HFFc6 (cell line): ENCODE results near the gene TTBK1. TPM values are rescaled to one million over a fixed set of nuclear protein-coding genes. Genes with fewer than 3 reads are reported as not detected.

Source experiments
- DNase-seq: peaks from one replicate; pipeline ENCODE4 v3.0.0-alpha.2; 2018
- H3K27ac Mint-ChIP-seq: 2 replicates; pipeline ENCODE4 v1.8.0; 2020; ENCODE audit warnings: mild to moderate bottlenecking, mixed read lengths
- H3K27me3 Mint-ChIP-seq: 2 replicates; pipeline ENCODE4 v1.8.0; 2021; ENCODE audit warnings: mild to moderate bottlenecking, moderate library complexity, mixed read lengths; ENCODE audit not compliant: insufficient read depth
- H3K36me3 Mint-ChIP-seq: 2 replicates; pipeline ENCODE4 v1.8.0; 2021; ENCODE audit warnings: low read depth, mixed read lengths
- H3K4me1 Mint-ChIP-seq: 2 replicates; pipeline ENCODE4 v1.8.0; 2020; ENCODE audit warnings: low read depth, mixed read lengths
- H3K4me3 Mint-ChIP-seq: 2 replicates; pipeline ENCODE4 v1.8.0; 2020; ENCODE audit warnings: mild to moderate bottlenecking, moderate library complexity, mixed read lengths
- H3K9me3 Mint-ChIP-seq: 2 replicates; pipeline ENCODE4 v1.8.0; 2020; ENCODE audit warnings: mild to moderate bottlenecking, mixed read lengths
- CTCF ChIP-seq: fragments of 200-600 bp; sonication (generic); IDR thresholded peaks from 2 replicates; pipeline ENCODE4 v1.5.0; 2021; ENCODE audit warnings: antibody characterized with exemption, mild to moderate bottlenecking
- total RNA-seq, 6 experiments: library from RNA; stranded (reverse); fragmentation: NEBNext Ultra II Directional; extraction: Animal tissue kit (Norgen Biotek cat#: 25700); gene quantifications; 2 replicates in 1 of 6; 3 replicates in 5 of 6; pipeline ENCODE4 v1.2.3, GENCODE V29; 2021

The TTBK1 gene
- total RNA-seq, 6 experiments from 2014 or later, result not detected

GRCh38 chr6:43303751-43304331 lies 60.6 kb downstream of the TTBK1 start:
- DNase-seq, result no peak
- Mint-ChIP-seq H3K36me3 (no peaks in the 10 kb centered on the region), H3K27me3 (peaks cover 50% of the 10 kb centered on the region)

GRCh38 chr6:43304361-43304760 lies 61.1 kb downstream of the TTBK1 start:
- no peaks in the 10 kb centered on the region for H3K36me3 Mint-ChIP-seq
- H3K27ac Mint-ChIP-seq, result no peak overlapping the region
- no peaks in the 10 kb centered on the region for H3K9me3 Mint-ChIP-seq
- TF ChIP-seq CTCF, result no peak
- peaks cover 13% of the 10 kb centered on the region; the same call in 1 of the 2 replicates for H3K4me1 Mint-ChIP-seq
- H3K27me3 Mint-ChIP-seq, result peaks cover 49% of the 10 kb centered on the region
- no peak overlapping the region for H3K4me3 Mint-ChIP-seq
- DNase-seq, result no peak

More at GRCh38 chr6:43303751-43304331, 60.6 kb downstream of the TTBK1 start:
- H3K4me1 Mint-ChIP-seq, result peaks cover 9% of the 10 kb centered on the region; the same call in 1 of the 2 replicates
- no peaks in the 10 kb centered on the region for H3K9me3 Mint-ChIP-seq
- no peak overlapping the region for H3K4me3 Mint-ChIP-seq
- no peak overlapping the region for H3K27ac Mint-ChIP-seq
- no peak for TF ChIP-seq CTCF

GRCh38 chr6:43304882-43305281 lies 61.6 kb downstream of the TTBK1 start:
- TF ChIP-seq CTCF, result no peak
- no peak overlapping the region for H3K27ac Mint-ChIP-seq
- H3K9me3 Mint-ChIP-seq, result no peaks in the 10 kb centered on the region
- H3K36me3 Mint-ChIP-seq, result no peaks in the 10 kb centered on the region
- H3K27me3 Mint-ChIP-seq, result peaks cover 50% of the 10 kb centered on the region
- peaks cover 11% of the 10 kb centered on the region; the same call in 1 of the 2 replicates for H3K4me1 Mint-ChIP-seq
- DNase-seq, result no peak
- H3K4me3 Mint-ChIP-seq, result no peak overlapping the region

DNA sequence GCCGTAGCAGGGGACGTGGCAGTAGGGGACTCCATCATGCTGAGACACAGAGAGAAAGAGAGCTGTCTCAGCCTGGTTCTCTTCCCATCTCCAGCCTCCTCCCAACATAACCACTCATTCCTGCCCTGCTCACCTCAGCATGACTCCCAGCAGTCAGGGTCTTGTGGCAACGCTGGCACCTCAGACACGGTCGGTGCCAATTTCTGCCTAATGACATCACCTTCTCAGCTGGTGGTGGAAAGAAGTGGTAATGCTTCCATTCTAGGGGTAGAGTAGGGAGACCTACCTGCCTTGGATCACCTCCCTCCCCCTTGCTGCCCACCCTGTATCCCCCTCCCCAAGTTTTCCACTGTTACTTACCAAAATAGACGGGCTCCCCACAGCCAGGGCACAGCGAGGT lies 62.8 kb downstream of the TTBK1 start:
- no peak overlapping the region for H3K4me3 Mint-ChIP-seq
- H3K36me3 Mint-ChIP-seq, result no peaks in the 10 kb centered on the region
- H3K9me3 Mint-ChIP-seq, result no peaks in the 10 kb centered on the region
- DNase-seq, result no peak
- no peak overlapping the region for H3K27ac Mint-ChIP-seq
- peaks cover 7% of the 10 kb centered on the region; the same call in 1 of the 2 replicates for H3K4me1 Mint-ChIP-seq
- TF ChIP-seq CTCF, result no peak
- peaks cover 38% of the 10 kb centered on the region for H3K27me3 Mint-ChIP-seq

DNA sequence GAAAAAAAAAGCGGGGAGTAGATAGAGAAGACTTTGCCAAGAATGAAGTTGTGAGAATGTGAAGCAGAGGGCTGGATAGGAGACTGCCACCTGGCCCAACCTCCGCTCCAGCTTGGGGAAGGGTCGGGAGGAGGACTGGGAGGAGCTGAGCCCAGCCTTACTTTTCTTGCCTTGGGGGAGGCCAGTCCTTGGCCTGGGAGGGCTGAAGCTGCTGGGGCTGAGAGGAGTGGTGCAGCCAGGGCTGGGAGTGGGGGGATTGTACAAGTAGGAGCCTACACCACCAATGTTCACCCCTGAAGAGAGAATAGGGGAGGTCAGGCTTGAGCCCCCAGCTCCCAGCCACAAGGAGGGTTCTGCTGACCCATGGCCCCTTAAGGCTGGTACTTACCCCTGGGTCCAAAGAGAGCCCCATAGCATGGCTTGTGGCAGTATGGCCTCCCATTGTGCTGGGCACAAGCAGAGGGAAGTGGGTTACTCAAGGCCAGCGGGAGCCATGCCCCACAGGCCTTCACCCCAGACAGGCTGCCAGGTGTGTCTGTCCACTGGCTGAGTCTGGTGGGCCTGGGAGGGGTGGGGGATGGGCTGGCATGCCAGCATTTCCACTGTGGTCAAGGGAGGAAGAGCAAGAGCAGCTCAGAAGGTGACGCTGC lies 64.3 kb downstream of the TTBK1 start:
- DNase-seq, result no peak
- no peak overlapping the region for H3K27ac Mint-ChIP-seq
- H3K9me3 Mint-ChIP-seq, result no peaks in the 10 kb centered on the region
- H3K4me3 Mint-ChIP-seq, result no peak overlapping the region
- H3K27me3 Mint-ChIP-seq, result peaks cover 31% of the 10 kb centered on the region
- H3K36me3 Mint-ChIP-seq, result no peaks in the 10 kb centered on the region
- H3K4me1 Mint-ChIP-seq, result peaks cover 7% of the 10 kb centered on the region; the same call in 1 of the 2 replicates
- TF ChIP-seq CTCF, result no peak
